Endothelial cell of umbilical vein (primary cell): Measurements from ENCODE around the gene UBE2Q2. TPM values are rescaled to one million over a fixed set of nuclear protein-coding genes. Genes with fewer than 3 reads are reported as not detected.

Source experiments
- BruUV-seq: library from RNA; stranded (reverse); fragments of 400-500 nt; replicated peaks from 2 replicates; lab custom pipeline; 2021; lab: Mats Ljungman, UMichigan
- CTCF ChIA-PET: fragments of 300-600, 350-600 bp; sonication (Branson Sonifier 250); formaldehyde crosslinking; loops from one replicate; lab custom pipeline; 2021; ENCODE audit warnings: antibody characterized with exemption, inconsistent platforms; lab: Charles Lee
- POLR2A ChIA-PET: fragments of 300-600, 350-600 bp; sonication (Branson Sonifier 250); formaldehyde crosslinking; loops from one replicate; lab custom pipeline; 2021; ENCODE audit warnings: antibody characterized with exemption, inconsistent platforms; lab: Charles Lee
- DNase-seq: peaks from one replicate; pipeline ENCODE4 v3.0.0-alpha.2; 2011; ENCODE audit warnings: low read depth, low spot score
- FAIRE-seq: peaks from 2 replicates; lab custom pipeline; 2011; peaks lifted over from hg19 to GRCh38; lab: Jason Lieb, UNC
- H2AFZ ChIP-seq: 2 replicates; pipeline ENCODE4 v1.6.0; 2012; ENCODE audit warnings: low read depth, low read length, control low read depth, inconsistent platforms
- H3K27ac ChIP-seq: 2 replicates; pipeline ENCODE4 v1.5.1; 2011; ENCODE audit warnings: low read depth, mild to moderate bottlenecking, control low read depth, low read length, moderate library complexity; ENCODE audit not compliant: insufficient read depth
- H3K27me3 ChIP-seq, 2 experiments: 2 replicates each; pipeline versions ENCODE4 v1.6.0 to v1.6.1; 2011; ENCODE audit warnings: low read length in 2 of 2, mixed read lengths in 1 of 2; ENCODE audit not compliant: control insufficient read depth in 2 of 2, insufficient read depth in 2 of 2
- H3K36me3 ChIP-seq, 2 experiments: 2 replicates in 1 of 2; 3 replicates in 1 of 2; pipeline ENCODE4 v1.5.1; 2011; ENCODE audit warnings: low read length in 2 of 2, mild to moderate bottlenecking in 1 of 2, moderate library complexity in 1 of 2; ENCODE audit not compliant: control insufficient read depth in 2 of 2, insufficient read depth in 2 of 2; ENCODE audit errors: extremely low read depth in 1 of 2
- H3K4me1 ChIP-seq: 3 replicates; pipeline ENCODE4 v1.5.1; 2011; ENCODE audit warnings: mild to moderate bottlenecking, low read length; ENCODE audit not compliant: control insufficient read depth, insufficient read depth; ENCODE audit errors: extremely low read depth
- H3K4me2 ChIP-seq: 2 replicates; pipeline ENCODE4 v1.6.1; 2011; ENCODE audit warnings: low read length, control low read depth, mixed read lengths; ENCODE audit not compliant: insufficient read depth
- H3K4me3 ChIP-seq, 3 experiments: fragments of 200-600 bp in 1 of 3; sonication (generic), shearing (Covaris generic) in 1 of 3; replicated peaks in 1 of 3; 2 replicates each; pipeline ENCODE4 v1.5.1; 2011 to 2016; ENCODE audit warnings: control low read depth in 3 of 3, low read length in 3 of 3, mild to moderate bottlenecking in 2 of 3, inconsistent platforms in 1 of 3, low read depth in 1 of 3, moderate library complexity in 1 of 3; ENCODE audit not compliant: insufficient read depth in 1 of 3
- H3K79me2 ChIP-seq: 2 replicates; pipeline ENCODE4 v1.6.0; 2012; ENCODE audit warnings: low read length, inconsistent platforms; ENCODE audit not compliant: control insufficient read depth, insufficient read depth
- H3K9ac ChIP-seq: replicated peaks from 2 replicates; pipeline ENCODE3; 2011; ENCODE audit warnings: low read length, control low read depth; ENCODE audit not compliant: insufficient read depth; ENCODE audit errors: extremely low read depth
- H3K9me1 ChIP-seq: replicated peaks from 3 replicates; pipeline ENCODE4 v1.6.0; 2011; ENCODE audit warnings: mild to moderate bottlenecking, low read length; ENCODE audit not compliant: control insufficient read depth, insufficient read depth; ENCODE audit errors: extremely low read depth
- H3K9me3 ChIP-seq: replicated peaks from 2 replicates; pipeline ENCODE4 v1.5.1; 2012; ENCODE audit warnings: low read length, inconsistent platforms; ENCODE audit not compliant: control insufficient read depth, insufficient read depth
- H4K20me1 ChIP-seq: replicated peaks from 2 replicates; pipeline ENCODE3; 2011; ENCODE audit warnings: mild to moderate bottlenecking, low read length; ENCODE audit not compliant: control insufficient read depth, insufficient read depth; ENCODE audit errors: extremely low read depth
- EZH2 ChIP-seq: IDR thresholded peaks from 2 replicates; pipeline ENCODE4 v1.6.1; 2012; ENCODE audit warnings: borderline replicate concordance, low read depth, mild to moderate bottlenecking, moderate library complexity, low read length, inconsistent platforms; ENCODE audit not compliant: severe bottlenecking
- FOS ChIP-seq: IDR thresholded peaks from 2 replicates; pipeline ENCODE4 v1.6.1; 2011; ENCODE audit warnings: mild to moderate bottlenecking, low read length, moderate library complexity, borderline replicate concordance; ENCODE audit not compliant: insufficient read depth
- JUN ChIP-seq: IDR thresholded peaks from 2 replicates; pipeline ENCODE4 v1.6.1; 2011; ENCODE audit warnings: borderline replicate concordance, low read depth; ENCODE audit not compliant: insufficient read length, insufficient read depth
- MAX ChIP-seq: IDR thresholded peaks from 2 replicates; pipeline ENCODE4 v1.6.1; 2011; ENCODE audit not compliant: insufficient read depth, insufficient read length
- MYC ChIP-seq: IDR thresholded peaks from one replicate; pipeline ENCODE4 v1.6.1; 2011; ENCODE audit warnings: mild to moderate bottlenecking, low read depth, low read length
- dilution Hi-C: fragments of 300-500 bp; cut with MboI; formaldehyde crosslinking; loops from one replicate; pipeline ENCODE4 v1.15.0; 2019; ENCODE audit warnings: low sequenced_read_pairs; ENCODE audit not compliant: extremely low pct_ligation_motif_present
- intact Hi-C: fragments of 100-400 bp; cut with micrococcal nuclease; formaldehyde crosslinking; loops from one replicate; pipeline ENCODE4 v1.10.0; 2022
- polyA plus RNA-seq, 4 experiments: library from polyadenylated mRNA; depleted of rRNA in 3 of 4; stranded (reverse) in 3 of 4; unstranded in 1 of 4; fragments of >200 nt; gene quantifications; 2 replicates each; pipeline versions ENCODE4 v1.2.1 to v1.2.3, GENCODE V29; 2011 to 2012; ENCODE audit warnings: missing spikeins in 1 of 4
- total RNA-seq: library from RNA; stranded (reverse); gene quantifications from 2 replicates; pipeline ENCODE4 v1.2.3, GENCODE V29; 2021

Gene UBE2Q2
- total and polyA plus RNA-seq, 2 donors (not counting 3 experiments of a cell fraction or from before 2014, with no cell fraction given): 12.9 to 32.8 TPM

- Histone ChIP-seq H3K4me3 (no peak overlapping the region), H3K27ac (no peak overlapping the region), H3K27me3 (no peaks in the 10 kb centered on the region), H3K9me3 (no peaks in the 10 kb centered on the region), H3K4me1 (peaks cover 10% of the 10 kb centered on the region), H2AFZ (peak overlapping the region; percentile 25), H4K20me1 (no peaks in the 10 kb centered on the region), H3K4me2 (no peak overlapping the region), H3K9ac (no peak overlapping the region), H3K79me2 (no peaks in the 10 kb centered on the region), H3K9me1 (no peaks in the 10 kb centered on the region), H3K36me3 (no peaks in the 10 kb centered on the region)
- no TSS peak for BruUV-seq
- POLR2A ChIA-PET: interaction anchor here (0.6 kb wide), 1 partner anchor 68 kb away, joined by 3 read pairs; no protein-coding TSS in a partner anchor
- intact Hi-C loops: no loop called here
- dilution Hi-C loops: no loop called here
- FAIRE-seq (peak; percentile 73), DNase-seq (peak; percentile 42)
- CTCF ChIA-PET: interaction anchor here (0.9 to 2.2 kb wide), 4 partner anchors 16 to 302 kb away, joined by 3 to 10 read pairs (median 4); no protein-coding TSS in a partner anchor
- TF ChIP-seq FOS: peak; percentile 79
- TF ChIP-seq EZH2: no peak
- no peak for TF ChIP-seq MYC
Measured at GRCh38 chr15:75836959-75837334, 6.3 kb upstream of the UBE2Q2 start.

- intact Hi-C loops (no loop called here), dilution Hi-C loops (no loop called here)
- POLR2A ChIA-PET: no interaction called here
- Histone ChIP-seq H3K4me3 (no peak overlapping the region), H3K4me1 (peaks cover 23% of the 10 kb centered on the region), H3K27ac (no peak overlapping the region), H3K9ac (no peak overlapping the region), H3K4me2 (no peak overlapping the region), H3K9me1 (no peaks in the 10 kb centered on the region), H2AFZ (no peak overlapping the region), H4K20me1 (no peaks in the 10 kb centered on the region), H3K36me3 (no peaks in the 10 kb centered on the region), H3K27me3 (no peaks in the 10 kb centered on the region), H3K9me3 (no peaks in the 10 kb centered on the region), H3K79me2 (peaks cover 15% of the 10 kb centered on the region)
- CTCF ChIA-PET: interaction anchor here (0.8 to 2.9 kb wide), 7 partner anchors 8 to 81 kb away, joined by 3 to 11 read pairs (median 5); no protein-coding TSS in a partner anchor
- peak; percentile 66 for TF ChIP-seq MAX
- no peak for TF ChIP-seq JUN
- DNase-seq (peak; percentile 74), FAIRE-seq (peak; percentile 53)
- BruUV-seq: no TSS peak
Measured at GRCh38 chr15:75840659-75841058, 2.6 kb upstream of the UBE2Q2 start.
